NK-92 (cell line): ENCODE results near the gene PDE3A.
"Not testable (repeated sequence)": the region's sequence is repeated elsewhere in the genome, so short reads cannot be mapped to it uniquely, and the experiment has no call there.

Experiments
- DNase-seq: peaks from one replicate; lab custom pipeline; 2025; ENCODE audit not compliant: unreplicated experiment; lab: John Stamatoyannopoulos, UW

The PDE3A gene

DNA sequence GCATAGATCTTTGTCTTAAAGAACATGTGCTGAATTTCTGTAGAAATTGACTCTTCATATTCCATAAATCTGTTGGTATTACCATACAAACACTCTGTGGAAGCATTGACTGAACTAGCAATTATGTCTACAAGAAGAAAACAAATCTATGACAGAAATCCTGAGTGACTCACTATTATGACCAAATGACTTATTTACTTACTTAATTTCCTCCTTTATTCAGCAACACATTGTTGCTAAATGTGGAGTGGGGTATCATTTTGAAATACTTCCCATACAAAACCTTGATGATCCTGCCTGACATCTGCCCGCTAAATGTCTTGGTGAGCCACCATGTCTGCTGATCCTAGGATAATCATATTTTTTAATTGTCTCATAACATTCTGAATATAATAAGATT lies 227.7 kb downstream of the PDE3A start:
- DNase-seq, result no peak

DNA sequence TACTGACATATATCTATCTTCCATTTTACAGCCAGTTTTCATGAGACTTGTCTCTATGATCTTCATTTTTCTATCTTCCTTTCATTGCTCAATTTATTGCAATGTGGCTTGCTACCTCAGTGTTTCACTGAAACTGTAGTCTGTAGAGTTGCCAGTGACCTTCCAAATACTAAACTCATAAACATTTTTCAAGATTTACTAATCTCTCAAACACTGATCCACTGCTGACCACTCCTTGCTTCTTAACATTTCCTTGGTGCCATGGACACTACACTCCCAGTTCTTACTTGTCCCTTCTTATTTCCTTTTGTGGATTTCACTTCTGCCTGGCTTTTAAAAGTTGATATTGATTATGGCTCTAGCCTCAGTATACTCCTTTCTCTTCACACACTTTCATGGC lies 231.4 kb downstream of the PDE3A start:
- no peak for DNase-seq

DNA sequence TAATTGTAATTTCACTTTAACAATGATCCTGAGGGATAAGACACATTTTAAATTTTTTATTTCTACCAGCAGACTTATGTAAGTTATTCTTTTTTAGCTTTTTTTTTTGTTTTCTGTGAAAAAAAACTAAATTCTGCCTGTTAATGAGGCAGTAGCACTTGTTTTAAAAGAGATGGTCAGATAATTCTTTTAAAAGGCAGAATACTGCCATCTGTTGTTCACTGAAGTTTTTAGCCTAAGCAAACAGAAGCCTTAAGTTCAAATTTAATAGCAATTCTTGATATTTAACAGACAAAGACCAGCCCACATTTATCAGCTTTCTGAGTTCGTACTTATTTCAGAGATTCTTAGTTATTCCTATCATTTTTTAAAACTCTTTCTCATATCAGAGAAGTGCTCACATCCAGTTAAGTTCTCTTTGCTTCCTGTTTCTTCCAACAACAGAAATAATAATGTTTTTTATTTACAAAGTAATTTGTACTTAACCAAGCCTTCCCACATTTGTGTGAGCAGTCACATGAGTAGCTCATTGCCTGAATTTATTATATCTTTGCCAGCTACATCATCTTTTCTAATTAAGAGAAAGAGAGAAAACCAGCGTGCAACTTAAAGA lies 233.4 kb downstream of the PDE3A start:
- DNase-seq, result no peak

DNA sequence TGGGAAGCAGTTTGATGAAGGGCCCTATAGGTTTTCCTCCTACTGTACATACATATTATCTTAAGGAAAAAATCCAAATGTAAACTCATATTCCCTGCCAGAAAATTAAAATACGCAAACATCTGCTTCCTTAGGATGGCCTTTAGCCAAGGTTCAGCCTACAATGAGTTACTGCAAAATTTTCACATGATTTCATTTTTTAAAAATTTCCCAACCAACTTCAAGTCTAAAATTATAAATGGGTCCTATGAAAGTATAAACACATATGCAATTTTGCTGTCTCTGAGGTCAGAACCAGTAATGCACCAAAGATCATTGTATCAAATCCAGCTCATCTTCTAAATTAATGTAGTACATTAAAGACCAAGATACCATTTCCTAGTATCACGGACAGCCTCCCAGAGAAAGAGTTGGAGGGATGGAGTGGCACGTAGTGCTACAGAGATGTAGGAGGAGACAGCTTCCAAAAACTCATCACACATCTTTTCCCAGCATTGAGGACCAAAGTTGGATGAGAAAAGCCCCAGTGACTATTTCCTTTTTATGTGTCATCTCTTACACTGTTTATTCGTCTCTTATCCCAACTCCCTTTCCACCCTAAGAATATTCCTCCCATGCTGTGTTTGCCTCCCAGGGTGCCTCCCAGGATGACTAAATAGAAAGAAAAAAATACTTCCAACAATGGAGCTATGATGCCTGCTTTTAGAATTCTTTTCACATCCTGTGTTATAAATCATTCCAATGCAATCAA lies 234.5 kb downstream of the PDE3A start:
- no peak for DNase-seq

DNA sequence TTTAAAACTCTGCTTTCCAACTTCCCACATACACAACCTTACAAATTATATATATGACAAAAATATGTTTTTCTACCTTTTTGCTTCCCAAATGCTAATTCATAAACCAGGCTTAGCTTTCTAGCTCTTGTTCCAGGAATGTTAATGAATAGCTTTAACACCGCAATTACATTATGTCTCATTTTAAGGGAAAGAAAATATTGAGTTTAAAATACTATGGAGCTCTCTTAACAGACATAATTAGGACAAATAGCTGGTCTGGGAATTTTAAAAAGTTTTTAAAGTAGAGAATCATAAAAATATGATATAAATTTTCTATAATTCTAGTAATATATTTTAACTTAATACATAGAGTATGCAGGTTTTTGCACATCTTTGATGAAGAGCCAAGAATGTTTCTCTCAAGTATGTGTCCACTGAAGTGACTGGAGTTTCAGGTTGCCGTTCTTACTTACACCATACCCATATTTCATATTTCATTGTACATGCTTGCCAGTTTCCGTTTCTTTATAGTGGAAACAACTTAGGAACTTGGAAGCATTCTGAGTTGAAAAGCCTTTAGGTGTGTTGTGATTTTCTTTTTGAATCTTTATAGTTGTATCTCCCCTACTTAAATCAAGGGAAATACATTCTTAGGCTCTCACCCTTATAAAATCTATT lies 236.2 kb downstream of the PDE3A start:
- no peak for DNase-seq

- not testable (repeated sequence) for DNase-seq
These were observed 246.7 kb downstream of the PDE3A start for GRCh38 chr12:20615020-20615419.

DNA sequence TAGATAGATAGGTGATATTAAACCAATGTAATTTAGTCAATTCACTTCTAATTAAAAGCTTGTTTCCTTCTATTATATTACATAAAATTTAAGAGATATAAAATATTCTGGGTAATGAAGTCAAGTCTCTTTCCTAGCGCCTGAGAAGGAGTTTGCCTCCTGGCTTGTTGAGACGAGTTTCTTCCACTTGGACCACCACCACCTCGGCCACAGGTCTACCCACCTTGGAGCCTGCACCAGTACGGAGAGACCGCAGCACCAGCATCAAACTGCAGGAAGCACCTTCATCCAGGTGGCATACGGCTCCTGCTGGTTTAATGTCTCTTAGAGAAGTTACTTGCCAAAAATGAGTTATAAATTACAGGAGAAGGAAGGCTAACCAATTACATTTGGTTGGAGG lies 247.8 kb downstream of the PDE3A start:
- no peak for DNase-seq

- DNase-seq, result no peak
These were observed 251.9 kb downstream of the PDE3A start for GRCh38 chr12:20620261-20620660.

GRCh38 chr12:20624718-20625117 lies 256.4 kb downstream of the PDE3A start:
- DNase-seq, result no peak

DNA sequence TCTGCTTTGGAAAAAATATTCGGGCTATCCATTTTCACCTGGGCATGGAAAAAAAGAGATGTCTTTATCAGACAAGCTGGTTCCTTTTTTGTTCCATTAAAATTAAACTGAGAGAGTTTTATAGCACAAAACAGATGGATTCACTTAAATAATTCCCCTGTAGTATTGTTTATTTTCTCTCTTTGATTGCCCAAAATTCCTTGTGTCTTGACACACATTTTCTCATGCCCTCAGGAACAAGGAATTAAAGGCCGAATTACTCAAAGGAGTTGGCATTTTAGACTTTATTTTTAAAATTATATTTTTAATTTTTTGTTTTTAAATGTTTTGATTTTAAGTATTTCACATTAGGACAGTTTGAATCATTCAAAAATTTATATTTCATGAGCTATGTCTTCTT lies 257.2 kb downstream of the PDE3A start:
- no peak for DNase-seq

GRCh38 chr12:20627001-20627588 lies 258.8 kb downstream of the PDE3A start:
- no peak for DNase-seq

DNA sequence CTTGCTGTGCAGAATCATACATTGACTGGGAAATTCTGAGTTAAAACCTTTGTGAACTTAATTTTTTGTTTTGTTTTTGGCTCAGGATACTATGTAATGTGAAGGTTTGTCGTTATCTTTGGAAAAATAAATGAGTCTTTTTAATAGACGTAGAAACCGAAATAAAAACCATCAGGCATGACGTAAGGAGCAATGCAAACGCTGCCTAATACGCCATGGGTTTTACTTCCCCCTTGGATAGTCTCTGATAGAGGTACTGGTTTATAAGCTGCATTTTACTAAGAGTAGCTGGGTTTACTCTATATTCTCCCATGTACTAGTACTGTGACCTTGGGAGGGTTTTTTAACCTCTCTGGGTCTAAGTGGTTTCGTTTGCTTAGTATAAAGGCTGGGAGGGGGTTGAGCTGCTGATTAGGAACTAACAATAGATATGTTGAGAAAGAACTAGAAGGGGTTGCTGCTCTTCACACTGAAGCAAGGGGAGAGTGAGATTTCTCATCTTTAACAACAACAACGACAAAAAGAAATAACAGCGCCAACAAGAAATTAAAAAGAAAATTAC lies 260.0 kb downstream of the PDE3A start:
- no peak for DNase-seq

- DNase-seq, result no peak
These were observed 260.7 kb downstream of the PDE3A start for GRCh38 chr12:20628999-20629398.

- DNase-seq, result no peak
These were observed 261.2 kb downstream of the PDE3A start for GRCh38 chr12:20629414-20630156.

DNA sequence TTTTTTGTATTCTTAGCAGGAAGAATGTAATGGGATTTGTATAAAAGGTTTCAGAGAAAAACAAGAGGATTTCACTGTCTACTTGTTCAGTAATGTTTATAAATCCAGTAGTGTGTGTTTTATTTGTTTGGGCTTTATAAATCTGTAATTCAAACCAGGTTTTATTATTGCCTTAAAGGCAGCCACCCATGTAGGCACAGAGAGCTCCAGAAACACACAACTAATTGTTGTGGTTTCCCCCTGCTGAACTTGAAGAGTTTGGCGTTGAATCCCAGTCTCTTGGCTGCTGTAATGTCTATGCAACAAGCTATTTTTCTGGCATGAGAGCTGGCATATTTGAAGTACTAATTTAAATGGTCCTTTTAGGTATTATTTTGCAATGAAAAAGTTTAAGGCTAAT lies 263.4 kb downstream of the PDE3A start:
- no peak for DNase-seq

DNA sequence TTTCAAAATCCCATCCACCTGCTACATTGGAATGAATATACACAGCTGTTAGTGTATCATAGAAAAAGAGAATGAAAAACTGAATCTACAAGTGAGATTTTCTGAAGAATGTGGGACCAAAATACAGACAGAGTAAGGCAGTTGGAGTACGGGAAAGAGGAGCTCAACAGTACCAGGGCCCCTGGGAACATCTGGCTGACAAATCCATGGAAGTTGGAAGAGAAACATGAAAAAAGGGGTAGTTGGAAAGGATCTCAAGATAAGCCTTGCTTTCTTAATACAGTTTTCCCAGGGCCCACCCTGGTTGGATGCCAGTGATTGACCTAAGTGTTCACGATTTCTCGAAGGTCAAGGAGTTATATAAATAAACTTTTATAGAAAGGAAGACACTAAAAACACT lies 272.8 kb downstream of the PDE3A start:
- no peak for DNase-seq

GRCh38 chr12:20643822-20644221 lies 275.5 kb downstream of the PDE3A start:
- no peak for DNase-seq

DNA sequence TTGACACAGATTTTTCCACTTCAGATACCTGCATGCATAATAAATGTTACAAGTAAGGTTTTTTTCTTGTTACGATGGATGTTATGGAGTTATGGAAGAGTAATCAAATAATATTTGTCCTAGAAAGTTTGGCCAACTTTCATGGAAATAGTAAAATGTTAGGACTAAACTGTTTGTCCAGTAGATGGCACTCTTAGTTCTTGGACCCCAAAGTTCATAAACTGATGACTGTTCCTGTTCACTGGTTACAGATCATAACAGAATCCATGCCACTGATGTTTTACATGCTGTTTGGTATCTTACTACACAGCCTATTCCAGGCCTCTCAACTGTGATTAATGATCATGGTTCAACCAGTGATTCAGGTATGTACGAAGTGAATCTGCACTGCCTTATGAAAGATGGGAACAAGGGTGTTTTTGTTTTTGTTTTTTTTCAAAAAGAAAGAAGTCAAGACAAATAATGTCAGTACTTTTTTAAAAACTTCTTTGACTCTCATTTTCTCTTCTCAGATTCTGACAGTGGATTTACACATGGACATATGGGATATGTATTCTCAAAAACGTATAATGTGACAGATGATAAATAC lies 278.0 kb downstream of the PDE3A start:
- no peak for DNase-seq

- no peak for DNase-seq
These were observed 285.5 kb downstream of the PDE3A start for GRCh38 chr12:20653871-20654270.

- DNase-seq, result no peak
These were observed 288.3 kb downstream of the PDE3A start for GRCh38 chr12:20656600-20656999.

DNA sequence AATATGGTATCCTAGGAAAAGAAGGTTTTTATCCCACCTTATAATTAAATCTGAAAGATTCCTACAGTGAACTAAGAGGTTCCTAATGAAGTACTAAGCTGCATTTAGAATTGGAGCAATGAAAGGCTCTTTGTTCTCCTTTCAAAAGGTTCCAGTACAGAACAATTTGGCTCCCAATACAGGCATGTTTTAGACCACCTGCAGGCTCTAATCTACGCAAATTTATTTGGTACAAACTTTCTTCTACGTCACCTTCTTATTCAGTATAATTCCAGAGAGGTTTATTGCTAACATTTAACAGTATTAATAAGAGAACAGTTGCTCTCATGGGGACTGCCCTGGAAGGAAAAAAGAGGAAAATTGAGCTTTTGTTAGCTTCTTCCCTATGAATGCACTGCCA lies 289.2 kb downstream of the PDE3A start:
- DNase-seq, result no peak
